OCI-LY7 (cell line): ENCODE results near the gene A2ML1. TPM values are rescaled to one million over a fixed set of nuclear protein-coding genes. Genes with fewer than 3 reads are reported as not detected.

Experiments used
- BruUV-seq: library from RNA; stranded (reverse); fragments of 400-500 nt; replicated peaks from 2 replicates; lab custom pipeline; 2021; lab: Mats Ljungman, UMichigan
- CTCF ChIA-PET: fragments of 300-600 bp; sonication (Branson Sonifier 250); formaldehyde crosslinking; loops from one replicate; lab custom pipeline; 2022; ENCODE audit warnings: antibody characterized with exemption; ENCODE audit not compliant: unreplicated experiment; lab: Charles Lee
- POLR2A ChIA-PET: fragments of 300-600 bp; sonication (Branson Sonifier 250); formaldehyde crosslinking; loops from one replicate; lab custom pipeline; 2022; ENCODE audit warnings: antibody characterized with exemption; lab: Charles Lee
- DNase-seq: peaks from one replicate; pipeline ENCODE4 v3.0.0-alpha.2; 2015; ENCODE audit warnings: low spot score
- H2AFZ ChIP-seq: fragments of 200-600 bp; sonication (generic), shearing (Covaris generic); 2 replicates; pipeline ENCODE4 v1.6.1; 2014; ENCODE audit warnings: mild to moderate bottlenecking, antibody characterized with exemption, low read length, moderate library complexity
- H3K27ac ChIP-seq: fragments of 200-600 bp; sonication (generic); 2 replicates; pipeline ENCODE4 v1.5.1; 2014; ENCODE audit warnings: mixed run types, low read depth, mild to moderate bottlenecking, moderate library complexity, low read length, inconsistent platforms; ENCODE audit not compliant: poor library complexity, severe bottlenecking
- H3K36me3 ChIP-seq: fragments of 200-600 bp; sonication (generic); 2 replicates; pipeline ENCODE4 v1.6.1; 2014; ENCODE audit warnings: mild to moderate bottlenecking, antibody characterized with exemption, low read length, moderate library complexity, mixed read lengths; ENCODE audit not compliant: insufficient read depth
- H3K4me1 ChIP-seq: fragments of 200-600 bp; sonication (generic); 2 replicates; pipeline ENCODE4 v1.5.1; 2014; ENCODE audit warnings: mild to moderate bottlenecking, low read length; ENCODE audit not compliant: insufficient read depth, poor library complexity, severe bottlenecking
- H3K4me2 ChIP-seq: fragments of 200-600 bp; sonication (generic); 2 replicates; pipeline ENCODE4 v1.6.1; 2014; ENCODE audit warnings: mild to moderate bottlenecking, low read length
- H3K4me3 ChIP-seq: fragments of 200-600 bp; sonication (generic); 2 replicates; pipeline ENCODE4 v1.5.1; 2014; ENCODE audit warnings: mild to moderate bottlenecking, low read depth, low read length; ENCODE audit not compliant: poor library complexity, severe bottlenecking
- H3K79me2 ChIP-seq: fragments of 200-600 bp; sonication (generic); 2 replicates; pipeline ENCODE4 v1.6.1; 2016; ENCODE audit warnings: low read depth, mild to moderate bottlenecking, low read length, moderate library complexity, mixed read lengths; ENCODE audit not compliant: insufficient read depth
- H3K9me2 ChIP-seq: fragments of 200-600 bp; sonication (generic); 2 replicates; pipeline ENCODE4 v1.6.1; 2016; ENCODE audit warnings: mild to moderate bottlenecking, low read length, mixed read lengths; ENCODE audit not compliant: insufficient read depth
- H3K9me3 ChIP-seq: fragments of 200-600 bp; sonication (generic); 2 replicates; pipeline ENCODE4 v1.6.1; 2014; ENCODE audit warnings: mild to moderate bottlenecking, mixed run types, low read length, mixed read lengths
- H4K20me1 ChIP-seq: fragments of 200-600 bp; sonication (generic); 2 replicates; pipeline ENCODE4 v1.6.1; 2014; ENCODE audit warnings: mild to moderate bottlenecking, antibody characterized with exemption, low read length, moderate library complexity, mixed read lengths; ENCODE audit not compliant: insufficient read depth
- EZH2phosphoT487 ChIP-seq: fragments of 200-600 bp; sonication (generic); IDR thresholded peaks from 2 replicates; pipeline ENCODE4 v1.6.1; 2018; ENCODE audit warnings: low read depth, borderline replicate concordance, mild to moderate bottlenecking, mixed run types, antibody characterized with exemption, low read length, moderate library complexity, mixed read lengths
- intact Hi-C: fragments of 100-400 bp; cut with micrococcal nuclease; formaldehyde crosslinking; loops from one replicate; pipeline ENCODE4 v1.10.0; 2022; ENCODE audit not compliant: unreplicated experiment
- total RNA-seq, 2 experiments: library from RNA; depleted of rRNA in 1 of 2; stranded (reverse); fragments of >200 nt in 1 of 2; shearing (Covaris generic) in 1 of 2; gene quantifications; 2 replicates each; pipeline ENCODE4 v1.2.3, GENCODE V29; 2014 to 2022
- TF ChIP-seq, protein P1 (sequence below): fragments of 200-600 bp; sonication (generic); conservative IDR thresholded peaks from 2 replicates; pipeline ENCODE4 v1.5.1; 2014; ENCODE audit warnings: mild to moderate bottlenecking, antibody characterized with exemption, low read length, moderate library complexity, mixed read lengths

Gene A2ML1
- total RNA-seq, 2 experiments from 2014 or later = not detected

- intact Hi-C loops = loop anchor here (2.0 kb wide), 1 partner anchor 37 kb away; the partner anchor contains the start of gene M6PR
- H3K4me1 ChIP-seq = peaks cover 42% of the 10 kb centered on the region
- CTCF ChIA-PET = interaction anchor here (0.6 kb wide), 1 partner anchor 350 kb away, joined by 3 read pairs; no protein-coding TSS in a partner anchor
- POLR2A ChIA-PET = interaction anchor here (1.1 to 2.0 kb wide), 3 partner anchors 38 to 263 kb away, joined by 3 to 4 read pairs (median 4); partner anchors contain the start of gene M6PR
- TF ChIP-seq, protein P1, sequence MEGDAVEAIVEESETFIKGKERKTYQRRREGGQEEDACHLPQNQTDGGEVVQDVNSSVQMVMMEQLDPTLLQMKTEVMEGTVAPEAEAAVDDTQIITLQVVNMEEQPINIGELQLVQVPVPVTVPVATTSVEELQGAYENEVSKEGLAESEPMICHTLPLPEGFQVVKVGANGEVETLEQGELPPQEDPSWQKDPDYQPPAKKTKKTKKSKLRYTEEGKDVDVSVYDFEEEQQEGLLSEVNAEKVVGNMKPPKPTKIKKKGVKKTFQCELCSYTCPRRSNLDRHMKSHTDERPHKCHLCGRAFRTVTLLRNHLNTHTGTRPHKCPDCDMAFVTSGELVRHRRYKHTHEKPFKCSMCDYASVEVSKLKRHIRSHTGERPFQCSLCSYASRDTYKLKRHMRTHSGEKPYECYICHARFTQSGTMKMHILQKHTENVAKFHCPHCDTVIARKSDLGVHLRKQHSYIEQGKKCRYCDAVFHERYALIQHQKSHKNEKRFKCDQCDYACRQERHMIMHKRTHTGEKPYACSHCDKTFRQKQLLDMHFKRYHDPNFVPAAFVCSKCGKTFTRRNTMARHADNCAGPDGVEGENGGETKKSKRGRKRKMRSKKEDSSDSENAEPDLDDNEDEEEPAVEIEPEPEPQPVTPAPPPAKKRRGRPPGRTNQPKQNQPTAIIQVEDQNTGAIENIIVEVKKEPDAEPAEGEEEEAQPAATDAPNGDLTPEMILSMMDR = no peak
- TF ChIP-seq EZH2phosphoT487 = no peak
- no peak overlapping the region for H3K4me3 ChIP-seq
- no peaks in the 10 kb centered on the region for H3K9me3 ChIP-seq
- no peaks in the 10 kb centered on the region for H3K9me2 ChIP-seq
- 0 out of 2 replicates have a peak overlapping the region, but pooled peaks have one; percentile 4 for H3K4me2 ChIP-seq
- DNase-seq = peak; percentile 14
- no peaks in the 10 kb centered on the region for H3K36me3 ChIP-seq
- peaks cover 16% of the 10 kb centered on the region; the same call in 1 of the 2 replicates for H3K79me2 ChIP-seq
- no peak overlapping the region for H3K27ac ChIP-seq
- no TSS peak for BruUV-seq
- peak overlapping the region; percentile 22; the same call in 1 of the 2 replicates for H2AFZ ChIP-seq
- H4K20me1 ChIP-seq = no peaks in the 10 kb centered on the region
These were observed 89.3 kb downstream of the A2ML1 start for GRCh38 chr12:8911606-8912268.

GRCh38 chr12:8912914-8913313 lies 90.5 kb downstream of the A2ML1 start:
- Histone ChIP-seq H3K9me2 (no peaks in the 10 kb centered on the region), H3K27ac (peak overlapping the region; percentile 56), H3K4me3 (no peak overlapping the region), H2AFZ (peak overlapping the region; percentile 98; the same call in 1 of the 2 replicates), H3K79me2 (peaks cover 16% of the 10 kb centered on the region; the same call in 1 of the 2 replicates), H3K36me3 (no peaks in the 10 kb centered on the region), H3K9me3 (no peaks in the 10 kb centered on the region), H4K20me1 (no peaks in the 10 kb centered on the region), H3K4me2 (no peak overlapping the region; the same call in 1 of the 2 replicates), H3K4me1 (peaks cover 43% of the 10 kb centered on the region)
- intact Hi-C loops = loop anchor here (2.0 kb wide), 1 partner anchor 36 kb away; the partner anchor contains the start of gene M6PR
- CTCF ChIA-PET = no interaction called here
- POLR2A ChIA-PET = interaction anchor here (1.1 to 2.0 kb wide), 3 partner anchors 37 to 264 kb away, joined by 3 to 4 read pairs (median 4); partner anchors contain the start of gene M6PR
- peak; percentile 60 for DNase-seq
- no peak for TF ChIP-seq EZH2phosphoT487
- TF ChIP-seq, protein P1 = peak; percentile 65
- BruUV-seq = no TSS peak
